ENCODE measurements around the gene LYZL1.

- TF ChIP-seq, protein P1, sequence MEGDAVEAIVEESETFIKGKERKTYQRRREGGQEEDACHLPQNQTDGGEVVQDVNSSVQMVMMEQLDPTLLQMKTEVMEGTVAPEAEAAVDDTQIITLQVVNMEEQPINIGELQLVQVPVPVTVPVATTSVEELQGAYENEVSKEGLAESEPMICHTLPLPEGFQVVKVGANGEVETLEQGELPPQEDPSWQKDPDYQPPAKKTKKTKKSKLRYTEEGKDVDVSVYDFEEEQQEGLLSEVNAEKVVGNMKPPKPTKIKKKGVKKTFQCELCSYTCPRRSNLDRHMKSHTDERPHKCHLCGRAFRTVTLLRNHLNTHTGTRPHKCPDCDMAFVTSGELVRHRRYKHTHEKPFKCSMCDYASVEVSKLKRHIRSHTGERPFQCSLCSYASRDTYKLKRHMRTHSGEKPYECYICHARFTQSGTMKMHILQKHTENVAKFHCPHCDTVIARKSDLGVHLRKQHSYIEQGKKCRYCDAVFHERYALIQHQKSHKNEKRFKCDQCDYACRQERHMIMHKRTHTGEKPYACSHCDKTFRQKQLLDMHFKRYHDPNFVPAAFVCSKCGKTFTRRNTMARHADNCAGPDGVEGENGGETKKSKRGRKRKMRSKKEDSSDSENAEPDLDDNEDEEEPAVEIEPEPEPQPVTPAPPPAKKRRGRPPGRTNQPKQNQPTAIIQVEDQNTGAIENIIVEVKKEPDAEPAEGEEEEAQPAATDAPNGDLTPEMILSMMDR (IDR thresholded peaks at IDR 0.05), result no peak
- no peak for TF ChIP-seq EZH2 (IDR thresholded peaks at IDR 0.05; ENCODE audit: borderline replicate concordance, insufficient read depth, low read depth, low read length, poor library complexity, severe bottlenecking)
Measured at GRCh38 chr10:29313071-29313470, 24.2 kb downstream of the LYZL1 start.

Measured in B cell (primary cell).